GM21529 (cell line): ENCODE measurements around the gene WDR27.
"Not testable (repeated sequence)": the region's sequence is repeated elsewhere in the genome, so short reads cannot be mapped to it uniquely, and the experiment has no call there.

Experiments
- ATAC-seq: cut with Tn5 transposase; IDR thresholded peaks from one replicate; pipeline ENCODE4 v1.9.1; 2021; ENCODE audit not compliant: unreplicated experiment

The WDR27 gene

DNA sequence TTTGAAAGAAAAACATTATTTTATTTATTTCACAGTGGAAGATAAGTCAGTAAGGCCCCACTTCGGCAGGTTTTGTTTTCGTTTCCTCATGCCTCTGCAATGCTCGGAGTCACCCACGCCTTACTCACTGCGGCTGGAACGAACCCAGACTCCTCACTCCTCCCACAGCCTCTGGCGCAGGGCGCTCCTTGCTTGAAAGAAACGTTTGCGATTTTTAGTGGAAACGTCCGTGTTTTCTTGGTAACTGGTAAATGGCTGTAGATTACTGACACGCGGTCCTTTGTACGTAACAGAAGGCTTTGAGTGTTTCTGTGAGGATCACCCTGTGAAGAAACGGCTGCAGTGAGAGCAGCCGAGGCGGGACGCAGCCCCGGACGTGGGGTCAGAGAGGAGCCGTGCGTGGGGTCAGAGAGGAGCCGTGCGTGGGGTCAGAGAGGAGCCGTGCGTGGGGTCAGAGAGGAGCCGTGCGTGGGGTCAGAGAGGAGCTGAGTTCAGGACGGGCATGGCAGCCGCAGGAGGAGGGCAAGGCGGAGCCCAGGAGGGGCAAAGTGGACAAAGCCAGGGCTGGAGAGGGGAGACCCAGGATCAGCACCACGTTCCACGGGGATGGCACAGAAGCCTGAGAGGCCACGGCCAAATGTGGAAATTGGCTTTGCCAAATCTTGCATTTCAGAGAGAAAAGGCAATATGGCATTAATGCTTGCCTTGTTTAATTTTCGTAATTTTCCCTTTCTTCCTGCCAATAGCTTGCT is 249.5 kb downstream of the WDR27 start:
- ATAC-seq: no peak

DNA sequence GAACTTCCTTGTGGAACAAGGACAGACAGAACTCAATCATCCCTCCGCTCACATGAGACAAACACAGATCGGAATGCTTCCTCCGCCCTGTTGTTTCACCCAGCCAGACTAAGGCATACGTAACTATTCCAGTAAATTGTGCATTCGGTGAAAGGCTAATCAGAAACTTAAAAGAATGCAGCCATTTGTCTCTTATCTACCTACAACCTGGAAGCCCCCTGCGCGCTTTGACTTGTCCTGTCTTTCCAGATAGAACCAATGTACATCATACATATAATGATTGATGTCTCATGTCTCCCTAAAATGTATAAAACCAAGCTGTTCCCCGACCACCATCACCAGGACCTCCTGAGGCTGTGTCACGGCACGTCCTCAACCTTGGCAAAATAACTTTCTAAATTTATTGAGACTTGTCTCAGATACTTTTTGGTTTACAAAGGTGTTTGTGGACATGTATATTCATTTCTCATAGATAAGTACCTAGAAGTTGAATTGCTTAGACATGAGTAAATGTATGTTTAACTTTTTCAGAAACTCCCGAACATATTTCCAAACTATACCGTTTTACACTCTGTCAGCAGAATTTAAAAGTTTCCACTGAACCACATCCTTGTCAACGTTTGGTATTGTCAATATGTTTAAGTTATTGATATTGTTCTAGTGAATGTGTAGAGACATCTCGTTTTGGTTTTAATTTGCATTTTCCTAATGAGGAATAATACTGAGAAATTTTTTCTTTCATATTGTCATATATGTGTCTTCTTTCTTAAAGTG is 250.6 kb downstream of the WDR27 start:
- no peak for ATAC-seq

DNA sequence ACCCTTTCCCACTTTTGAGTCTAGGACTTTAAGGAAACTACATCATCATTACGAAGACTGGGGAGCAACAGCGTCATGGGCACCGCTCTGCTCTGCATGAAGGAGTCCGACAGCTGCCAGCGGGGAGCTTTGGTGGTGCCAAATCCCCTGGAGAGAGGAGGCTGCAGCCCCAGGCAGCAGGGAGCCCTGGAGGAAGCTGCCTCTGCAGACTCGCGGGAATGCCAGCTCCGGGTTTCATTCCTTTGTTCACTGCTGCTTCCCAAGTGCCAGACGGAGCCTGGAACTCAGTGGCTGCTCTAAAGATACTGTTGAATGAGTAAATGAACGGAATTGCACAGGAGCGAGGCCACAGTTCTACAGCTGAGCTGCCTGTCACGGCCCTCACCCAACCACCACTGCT is 251.7 kb downstream of the WDR27 start:
- no peak for ATAC-seq

DNA sequence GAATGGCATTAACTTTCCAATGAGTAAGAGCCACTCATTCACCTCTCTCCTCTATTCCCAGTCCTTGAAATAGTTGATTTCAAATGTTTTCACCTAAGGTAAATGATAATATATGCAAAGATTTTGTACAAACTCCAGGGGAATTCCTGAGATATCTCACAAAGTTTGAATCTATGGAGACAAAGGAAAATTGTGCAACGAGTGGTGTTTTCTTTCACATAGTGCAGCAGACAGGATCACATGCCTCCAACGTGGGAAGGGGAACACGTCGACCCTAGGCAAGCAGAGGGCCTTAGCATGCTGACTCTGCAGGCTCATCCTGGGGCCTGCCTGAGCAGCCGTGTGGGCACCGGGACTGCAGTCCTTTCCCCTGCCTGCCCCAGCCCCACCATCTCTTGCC is 252.6 kb downstream of the WDR27 start:
- no peak for ATAC-seq

DNA sequence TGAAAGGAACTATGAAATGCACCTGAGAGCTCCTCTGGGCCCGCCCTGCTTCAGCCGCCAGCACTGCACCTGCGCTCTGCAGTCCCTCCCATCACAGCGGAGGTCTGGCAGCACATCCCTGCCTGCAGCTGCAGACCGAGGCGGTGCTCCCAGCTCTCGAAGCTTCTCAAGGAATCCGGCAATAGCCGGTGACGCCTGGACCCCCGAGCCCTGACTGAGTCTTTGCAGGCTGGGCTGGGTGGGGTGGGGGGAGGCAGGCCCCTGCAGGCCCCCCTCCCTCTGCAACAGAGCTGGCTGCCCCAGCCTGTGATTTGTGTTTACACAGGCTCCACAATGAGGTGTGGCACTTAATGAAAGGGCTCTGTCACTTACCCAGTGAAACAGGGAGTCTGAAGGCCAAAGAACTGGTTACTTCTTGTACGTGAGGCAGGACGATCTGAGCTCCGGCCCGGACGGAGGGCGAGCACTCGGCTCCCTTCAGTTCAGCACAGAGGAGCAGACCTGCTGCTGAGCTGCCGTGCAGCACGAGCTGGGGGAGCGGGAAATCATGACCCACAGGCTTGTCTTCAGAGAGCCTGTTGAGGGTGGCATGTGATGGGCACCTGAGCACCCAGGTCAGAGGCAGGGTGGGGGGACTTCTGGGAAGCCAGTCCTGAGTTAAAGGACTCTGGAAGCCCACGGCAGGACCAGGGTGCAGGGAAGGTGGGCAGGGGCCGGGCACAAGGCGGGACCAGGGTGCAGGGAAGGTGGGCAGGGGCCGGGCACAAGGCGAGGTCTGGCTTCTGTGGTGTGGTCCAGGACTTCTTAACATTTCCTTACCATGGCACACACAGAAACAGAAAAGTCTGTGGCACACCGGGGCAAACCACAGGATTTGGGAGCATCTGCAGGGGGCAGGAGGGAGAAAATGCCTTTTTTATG is 255.9 kb downstream of the WDR27 start:
- no peak for ATAC-seq

DNA sequence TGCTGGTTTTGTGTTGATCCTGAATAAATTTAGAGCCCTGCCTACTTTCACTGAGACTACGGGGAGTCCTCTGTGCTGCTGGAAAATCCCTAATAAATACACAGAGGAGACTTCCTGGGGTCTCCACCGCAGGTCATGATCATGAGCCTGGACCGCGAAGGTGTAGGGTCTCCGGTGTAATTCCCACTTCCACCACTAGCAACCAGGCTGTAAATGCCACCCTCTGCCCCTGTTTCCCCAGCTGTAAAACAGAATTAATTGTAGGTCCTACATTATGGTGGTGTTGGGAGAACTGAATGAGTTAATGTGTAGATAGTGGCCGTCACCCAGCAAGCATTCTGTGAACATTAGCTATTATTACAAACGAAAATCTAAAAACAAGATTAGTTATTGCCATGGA is 256.6 kb downstream of the WDR27 start:
- no peak for ATAC-seq

DNA sequence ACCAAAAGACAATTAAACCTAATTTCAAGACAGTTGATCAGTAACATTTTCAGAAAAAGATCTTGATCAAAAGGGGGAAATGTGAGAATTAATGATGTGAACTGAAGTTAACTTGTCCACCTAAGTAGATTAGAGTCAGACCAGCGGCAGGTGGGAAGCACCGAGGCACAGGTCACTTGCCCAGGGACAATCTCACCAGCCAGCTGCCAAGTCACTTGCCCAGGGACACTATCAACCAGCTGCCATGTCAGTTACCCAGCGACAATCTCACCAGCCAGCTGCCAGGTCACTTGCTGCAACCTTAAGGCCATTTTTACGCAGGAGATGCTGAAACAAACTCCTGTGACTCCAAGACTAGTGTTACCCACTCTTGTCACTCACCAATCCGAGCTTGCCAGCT is 260.5 kb downstream of the WDR27 start:
- ATAC-seq: no peak

DNA sequence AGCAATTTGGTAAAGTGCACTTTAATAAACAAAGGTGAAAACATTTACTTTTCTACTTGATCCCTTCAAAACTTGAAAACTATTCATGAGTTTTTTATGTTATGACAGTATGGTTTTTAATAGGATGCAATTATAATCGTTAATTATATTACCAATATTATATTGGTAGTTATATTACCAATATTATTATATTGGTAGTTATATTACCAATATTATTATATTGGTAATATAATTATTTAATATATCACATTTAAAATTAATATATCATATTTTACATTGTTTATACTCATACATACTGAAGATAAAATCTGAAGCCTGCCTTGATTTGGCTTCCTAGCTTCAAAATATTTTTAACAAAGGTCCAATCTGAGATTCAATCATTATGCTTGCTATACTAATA is 262.1 kb downstream of the WDR27 start:
- no peak for ATAC-seq

DNA sequence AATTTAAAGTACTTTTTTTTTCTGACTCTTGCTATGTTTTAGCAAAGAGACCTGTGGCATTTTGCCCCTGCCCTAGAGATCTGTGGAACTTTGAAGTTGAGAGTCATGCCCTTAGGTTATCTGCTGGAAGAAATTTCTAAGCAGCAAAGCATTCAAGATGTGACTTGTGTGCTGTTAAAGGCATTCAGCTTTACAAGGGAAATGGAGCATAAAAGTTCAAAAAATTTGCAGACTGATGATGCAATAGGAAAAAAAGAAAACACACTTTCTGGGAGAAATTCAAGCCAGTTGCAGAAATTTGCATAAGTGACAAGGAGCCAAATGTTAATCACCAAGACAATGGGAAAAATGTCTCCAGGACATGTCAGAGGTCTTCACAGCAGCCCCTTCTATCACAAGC is 267.3 kb downstream of the WDR27 start:
- not testable (repeated sequence) for ATAC-seq

DNA sequence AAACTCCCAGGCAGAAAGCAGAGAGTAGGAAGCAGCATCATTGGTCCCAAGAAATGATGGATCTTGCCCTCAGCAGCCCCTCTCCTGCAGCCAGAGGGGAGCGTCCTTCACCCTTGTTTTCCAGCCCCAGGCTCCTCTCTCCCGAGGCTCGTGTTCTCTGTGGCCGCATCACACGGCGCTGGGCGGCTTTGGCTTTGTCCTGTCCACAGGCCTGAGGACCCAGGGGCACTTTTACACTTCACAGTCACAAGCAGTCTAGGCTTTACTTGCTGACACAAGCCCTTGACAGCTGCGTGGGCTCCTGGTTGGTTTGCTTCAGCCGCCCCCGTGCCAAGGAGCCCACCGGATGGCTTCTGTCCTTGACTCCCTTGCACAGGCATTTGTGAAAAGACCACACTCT is 272.8 kb downstream of the WDR27 start:
- ATAC-seq: no peak

DNA sequence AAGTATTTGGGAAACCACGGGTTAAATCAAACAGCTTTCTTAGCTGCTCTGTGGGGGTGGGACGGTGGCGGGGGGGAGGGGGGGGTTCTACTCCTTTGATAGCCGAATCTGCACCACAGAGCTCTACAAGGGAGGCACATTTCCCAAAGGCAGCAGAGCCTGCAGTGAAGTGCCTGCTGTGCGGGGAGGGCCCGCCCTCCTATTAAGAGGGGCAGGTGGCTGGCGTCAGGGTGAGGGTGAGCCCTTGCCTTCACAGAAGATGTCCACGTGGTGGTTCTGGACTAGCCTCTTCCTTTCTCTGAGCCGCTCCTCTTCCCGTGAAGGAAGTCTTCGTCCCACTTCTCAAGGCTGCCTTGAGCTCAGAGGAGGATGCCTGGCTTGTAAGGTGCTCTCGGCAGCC is 273.3 kb downstream of the WDR27 start:
- ATAC-seq: no peak

DNA sequence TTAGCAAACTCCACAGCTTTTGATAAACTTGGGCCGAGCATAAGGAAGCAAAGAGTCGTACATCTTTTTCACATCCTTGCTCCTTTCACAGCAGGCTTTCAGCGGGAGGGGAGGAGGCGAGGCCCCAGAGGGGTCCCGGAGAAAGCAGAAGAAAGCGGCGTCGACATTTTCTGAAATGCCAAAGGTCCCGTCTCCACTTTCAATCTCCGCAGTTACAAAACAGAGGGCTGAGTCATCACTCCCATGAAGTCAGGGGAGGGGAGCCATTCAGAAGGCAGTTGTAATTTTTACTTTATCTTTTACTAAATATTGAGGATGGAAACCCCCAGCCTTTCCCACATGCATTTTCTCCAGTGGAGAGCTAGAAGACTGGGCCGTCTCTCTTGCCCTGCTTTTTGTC is 274.0 kb downstream of the WDR27 start:
- no peak for ATAC-seq

DNA sequence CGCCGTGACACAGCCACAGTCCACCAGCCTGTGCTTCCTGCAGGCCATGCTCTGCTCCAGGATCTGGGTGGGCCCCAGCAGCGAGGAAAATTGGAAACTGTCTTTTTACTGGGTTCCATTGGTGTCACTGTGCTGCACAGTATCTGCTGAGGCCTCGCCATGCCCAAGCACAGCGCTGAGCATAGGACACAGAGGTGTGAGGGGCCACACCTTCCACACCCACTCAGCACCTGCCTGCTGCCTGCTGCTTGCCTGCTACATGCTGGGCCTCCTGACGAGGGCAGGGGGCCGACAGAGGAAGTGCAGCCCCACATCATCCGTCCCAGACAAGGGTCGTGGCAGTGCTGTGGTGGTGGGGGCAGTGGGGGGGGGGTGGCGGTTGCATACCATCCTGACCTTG is 275.2 kb downstream of the WDR27 start:
- ATAC-seq: no peak

DNA sequence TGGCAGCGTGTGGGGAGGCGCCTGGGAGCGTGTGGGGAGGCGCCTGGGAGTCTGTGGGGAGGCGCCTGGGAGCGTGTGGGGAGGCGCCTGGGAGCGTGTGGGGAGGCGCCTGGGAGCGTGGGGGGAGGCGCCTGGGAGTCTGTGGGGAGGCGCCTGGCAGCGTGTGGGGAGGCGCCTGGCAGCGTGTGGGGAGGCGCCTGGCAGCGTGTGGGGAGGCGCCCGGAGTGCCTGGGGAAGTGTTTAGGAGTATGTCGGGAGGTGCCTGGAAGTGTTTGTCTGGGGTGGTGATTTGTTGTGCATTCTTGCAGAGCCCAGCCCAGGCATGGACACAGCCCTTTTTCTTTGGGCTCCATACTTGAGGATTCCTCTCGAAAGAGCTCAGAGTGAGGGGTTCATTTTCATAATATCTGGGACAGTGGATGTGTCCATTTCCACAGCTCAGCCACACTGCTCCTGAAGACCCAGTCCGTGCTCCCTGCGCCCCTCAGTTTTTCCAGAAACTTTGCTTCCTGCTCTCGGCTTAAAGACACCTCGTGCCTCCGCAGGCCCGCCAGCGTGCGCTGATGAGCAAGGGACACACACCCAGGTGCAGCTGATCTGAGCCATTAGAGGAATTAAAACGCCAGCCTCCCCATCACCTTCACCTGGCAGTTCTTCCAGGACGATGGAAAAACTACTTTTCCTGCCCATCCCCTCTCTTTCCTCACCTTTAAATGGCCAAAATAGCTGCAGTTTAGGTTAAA is 276.0 kb downstream of the WDR27 start:
- ATAC-seq: no peak

DNA sequence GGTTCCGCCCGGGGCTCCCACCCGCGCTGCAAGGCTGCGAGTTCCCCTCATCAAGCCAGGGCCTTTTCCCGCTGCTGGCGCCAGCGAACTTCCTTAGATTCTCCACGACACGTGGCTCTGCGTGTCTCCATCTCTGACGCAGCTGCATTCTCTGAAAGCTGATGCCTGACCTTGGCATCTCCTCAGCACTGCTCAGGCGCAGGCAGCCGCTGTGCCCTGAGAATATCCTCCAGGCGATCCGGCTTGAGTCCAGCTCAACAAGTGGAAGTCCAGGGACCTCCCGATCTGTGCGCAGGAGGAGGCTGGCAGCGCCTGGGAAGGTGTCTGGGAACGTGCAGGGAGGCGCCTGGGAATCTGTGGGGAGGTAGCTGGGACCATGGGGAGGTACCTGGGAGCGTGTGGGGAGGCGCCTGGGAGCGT is 277.0 kb downstream of the WDR27 start:
- ATAC-seq: no peak

DNA sequence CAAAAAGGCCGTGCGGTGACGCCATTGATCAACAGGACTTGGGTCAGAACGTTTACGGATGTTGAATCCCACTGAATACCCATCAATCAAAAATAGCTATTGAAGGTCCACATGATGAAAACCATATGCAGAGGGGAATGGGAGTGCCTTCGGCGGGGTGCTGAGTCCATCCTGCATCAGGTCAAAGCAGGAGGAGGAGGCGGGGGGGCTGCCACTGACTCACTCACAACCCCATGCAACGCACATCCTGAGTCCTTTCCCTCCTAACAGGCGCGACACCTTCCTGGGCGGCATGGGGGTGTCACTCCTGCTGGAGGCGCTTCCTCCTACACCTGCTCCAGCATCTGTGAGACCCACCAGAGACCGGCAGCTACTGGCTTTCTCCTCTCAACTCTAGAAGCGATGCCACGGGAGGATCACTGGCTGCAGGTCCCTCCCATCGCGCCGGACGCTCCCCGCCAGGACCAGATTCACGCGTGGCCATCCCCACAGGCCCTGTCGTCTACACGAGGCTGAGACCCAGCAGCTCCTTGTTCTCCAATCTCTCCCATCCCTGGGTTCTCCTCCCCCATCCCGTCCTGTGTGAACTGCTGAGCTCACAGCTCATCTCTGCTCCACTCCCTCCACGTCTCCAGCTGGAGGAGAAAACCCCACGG is 277.6 kb downstream of the WDR27 start:
- ATAC-seq: no peak

DNA sequence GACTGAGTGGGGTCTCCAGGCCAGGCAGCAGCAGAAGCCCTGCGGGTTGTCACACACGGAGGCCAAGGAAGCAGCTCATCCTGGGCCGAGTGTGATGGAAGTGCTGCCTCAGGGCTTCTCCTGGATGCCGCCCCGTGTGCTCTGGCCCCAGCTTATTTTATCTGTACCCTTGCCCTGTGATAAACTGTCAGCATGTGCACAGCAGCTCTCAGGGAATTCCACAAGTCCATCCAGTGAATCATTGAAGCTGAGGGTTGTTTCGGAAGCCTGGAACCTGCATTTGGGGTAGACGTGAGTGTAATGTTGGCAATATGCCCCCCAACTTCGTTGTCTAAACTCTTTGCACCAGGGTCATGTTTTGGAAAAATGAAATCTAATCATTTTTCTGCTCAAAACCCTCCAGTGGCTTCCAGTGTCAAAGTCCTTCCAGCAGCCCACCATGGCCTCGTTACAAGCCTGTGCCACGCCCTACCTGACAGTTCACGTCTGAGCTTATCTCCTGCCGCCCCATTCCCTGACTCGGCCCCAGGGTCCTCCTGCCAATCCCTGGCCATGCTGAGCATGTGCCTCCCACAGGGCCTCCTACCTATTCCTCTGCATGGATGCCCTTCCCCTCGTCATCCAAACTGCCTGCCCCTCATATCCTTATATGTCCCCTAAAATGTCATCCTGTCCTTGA is 280.1 kb downstream of the WDR27 start:
- ATAC-seq: no peak

DNA sequence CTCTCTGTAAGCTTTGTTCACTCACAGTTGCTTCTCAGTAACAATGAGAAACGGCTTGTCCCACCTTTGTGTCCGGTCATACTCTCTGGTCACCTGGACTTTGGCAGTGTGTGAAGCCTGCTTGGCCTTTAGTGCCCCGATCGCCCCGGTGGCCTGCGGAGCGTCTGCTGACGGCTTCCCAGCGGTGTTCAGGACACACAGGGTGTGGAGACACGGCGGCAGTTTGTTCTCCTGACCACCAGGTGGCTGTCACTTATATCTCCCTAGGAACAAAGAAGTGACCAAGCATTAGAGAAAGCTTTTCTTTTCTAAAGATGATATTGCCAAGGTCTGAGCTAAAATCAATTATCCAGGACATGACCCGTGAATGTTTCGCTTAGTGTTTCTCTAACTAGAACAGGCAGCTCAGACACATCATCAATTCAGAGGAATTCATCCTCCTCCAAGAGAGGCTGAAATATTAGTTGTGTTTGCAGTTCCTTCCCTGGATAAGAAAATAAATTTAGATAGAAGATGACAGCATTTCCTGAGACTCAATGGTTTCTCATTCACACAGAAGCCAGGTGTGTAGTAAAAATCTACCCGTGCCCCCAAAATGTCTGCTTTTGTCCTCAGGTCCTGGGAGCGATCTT is 280.8 kb downstream of the WDR27 start:
- no peak for ATAC-seq

DNA sequence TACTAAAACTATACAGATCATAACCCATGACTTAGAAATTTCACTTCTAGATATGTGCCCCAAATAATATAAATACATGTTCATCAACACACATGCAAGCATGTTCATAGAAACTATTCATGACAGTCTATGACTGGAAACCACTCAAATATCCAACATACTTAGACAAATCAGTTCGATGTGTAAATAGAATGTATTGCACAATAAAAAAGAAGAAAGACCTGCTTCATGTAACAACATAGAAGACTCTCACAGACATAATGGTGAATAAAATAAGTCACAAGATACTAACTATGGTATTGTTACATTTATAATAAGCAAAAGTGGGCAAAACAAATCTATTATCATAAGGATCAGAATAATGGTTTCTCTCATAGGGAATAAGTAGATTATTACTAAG is 284.7 kb downstream of the WDR27 start:
- no peak for ATAC-seq
